SK-MEL-5 (cell line): ENCODE results near the gene C16orf54. TPM values are rescaled to one million over a fixed set of nuclear protein-coding genes. Genes with fewer than 3 reads are reported as not detected.
A peak's percentile ranks its signal among the peaks of the same experiment; 100 is the strongest.
"Not testable (repeated sequence)": the region's sequence is repeated elsewhere in the genome, so short reads cannot be mapped to it uniquely, and the experiment has no call there.

Source experiments
- DNase-seq: peaks from one replicate; pipeline ENCODE4 v3.0.0-alpha.2; 2016; ENCODE audit warnings: low read depth, low spot score
- in situ Hi-C: cut with HindIII; loops from 2 replicates; pipeline ENCODE4 v1.10.0; 2016; ENCODE audit warnings: low sequenced_read_pairs, high pct_unique_total_duplicates, low pct_unique_long_range_greater_than_20kb
- polyA plus RNA-seq, 2 experiments: library from polyadenylated mRNA; depleted of rRNA; stranded (reverse); fragments of >200 nt; gene quantifications; 2 replicates each; pipeline ENCODE4 v1.2.3, GENCODE V29; 2015
- total RNA-seq: library from RNA; depleted of rRNA; stranded (reverse); fragments of >200 nt; shearing (Covaris generic); gene quantifications from 2 replicates; pipeline ENCODE4 v1.2.3, GENCODE V29; 2014; rRNA removed

C16orf54 gene, protein sequence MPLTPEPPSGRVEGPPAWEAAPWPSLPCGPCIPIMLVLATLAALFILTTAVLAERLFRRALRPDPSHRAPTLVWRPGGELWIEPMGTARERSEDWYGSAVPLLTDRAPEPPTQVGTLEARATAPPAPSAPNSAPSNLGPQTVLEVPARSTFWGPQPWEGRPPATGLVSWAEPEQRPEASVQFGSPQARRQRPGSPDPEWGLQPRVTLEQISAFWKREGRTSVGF
- not detected in 2 replicates for total RNA-seq
- polyA plus RNA-seq (2015; cell fraction: cytosol; rRNA removed) = not detected in 2 replicates
- not detected in 2 replicates for polyA plus RNA-seq (2015; cell fraction: nucleus; rRNA removed)

GRCh38 chr16:29745853-29746345, at the start of gene C16orf54:
Gene C16orf54, minus strand, starts transcription at chr16:29745990. Its CDS starts 1,039 bp downstream, at chr16:29744951.
- DNase-seq = no peak
- in situ Hi-C loops = no loop called here

- in situ Hi-C loops = no loop called here
- DNase-seq = no peak
These were observed 48.5 kb upstream of the C16orf54 start for GRCh38 chr16:29794231-29794710.

DNA sequence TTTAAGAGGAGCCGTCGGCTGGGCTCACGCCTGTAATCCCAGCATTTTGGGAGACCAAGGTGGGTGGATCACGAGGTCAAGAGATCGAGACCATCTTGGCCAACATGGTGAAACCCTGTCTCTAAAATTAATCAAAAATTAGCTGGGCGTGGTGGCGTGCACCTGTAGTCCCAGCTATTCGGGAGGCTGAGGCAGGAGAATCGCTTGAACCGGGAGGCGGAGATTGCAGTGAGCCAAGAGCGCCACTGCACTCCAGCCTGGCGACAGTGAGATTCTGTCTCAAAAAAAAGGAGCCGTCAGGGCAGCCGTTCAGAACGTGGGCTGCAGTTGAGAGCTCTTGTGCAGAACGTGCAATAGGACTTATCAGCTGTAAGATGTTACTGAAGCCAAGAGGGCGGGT, 47.4 kb upstream of the C16orf54 start:
- in situ Hi-C loops, DNase-seq: not testable (repeated sequence)

DNA sequence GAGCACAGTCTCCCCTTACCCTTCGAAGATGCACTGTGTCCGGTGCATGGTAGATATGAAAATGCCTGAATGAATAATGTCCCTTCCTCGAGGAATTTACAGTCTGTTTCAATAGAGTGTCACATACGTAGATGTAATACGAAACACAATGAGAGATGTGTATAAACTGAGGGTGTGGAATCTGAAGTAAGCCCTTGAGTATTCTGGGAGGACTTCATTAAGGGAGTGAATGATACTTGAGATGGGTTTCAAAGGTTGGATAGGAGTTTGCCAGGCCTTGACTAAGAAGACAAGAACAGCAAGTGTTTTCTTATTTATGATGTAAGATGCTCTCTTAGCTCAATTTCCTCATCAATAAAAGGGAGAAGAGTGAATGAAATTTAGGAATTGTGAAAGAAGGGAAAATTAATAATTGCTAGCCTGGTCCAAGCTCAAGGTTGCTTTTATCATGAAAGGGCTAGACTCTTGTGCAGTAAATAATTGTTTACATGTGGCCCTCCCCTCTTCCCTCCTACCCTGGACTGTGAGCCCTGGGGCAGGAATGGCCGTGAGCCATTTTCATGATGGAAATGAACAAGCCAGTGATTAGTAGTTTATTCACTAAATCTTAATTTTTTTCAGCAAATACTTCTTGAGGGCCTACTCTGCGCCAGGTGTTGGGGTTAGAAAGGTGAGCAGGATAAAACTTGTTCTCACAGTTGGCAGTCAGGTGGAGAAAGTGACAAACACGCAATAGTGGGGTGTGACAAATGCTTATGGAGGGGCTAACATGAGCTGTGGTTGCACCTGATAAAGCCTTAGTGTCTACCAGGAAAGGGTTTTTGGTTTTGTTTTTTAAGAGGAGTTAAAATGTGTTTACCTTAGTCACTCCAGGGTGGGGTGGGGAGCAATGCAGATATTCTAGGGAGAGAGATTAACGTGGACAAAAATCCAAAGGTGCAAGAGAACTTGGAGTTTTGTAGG, 46.3 kb upstream of the C16orf54 start:
- in situ Hi-C loops = no loop called here
- DNase-seq = peak; percentile 35

- in situ Hi-C loops = no loop called here
- DNase-seq = no peak
These were observed 45.4 kb upstream of the C16orf54 start for GRCh38 chr16:29790949-29791844.

DNA sequence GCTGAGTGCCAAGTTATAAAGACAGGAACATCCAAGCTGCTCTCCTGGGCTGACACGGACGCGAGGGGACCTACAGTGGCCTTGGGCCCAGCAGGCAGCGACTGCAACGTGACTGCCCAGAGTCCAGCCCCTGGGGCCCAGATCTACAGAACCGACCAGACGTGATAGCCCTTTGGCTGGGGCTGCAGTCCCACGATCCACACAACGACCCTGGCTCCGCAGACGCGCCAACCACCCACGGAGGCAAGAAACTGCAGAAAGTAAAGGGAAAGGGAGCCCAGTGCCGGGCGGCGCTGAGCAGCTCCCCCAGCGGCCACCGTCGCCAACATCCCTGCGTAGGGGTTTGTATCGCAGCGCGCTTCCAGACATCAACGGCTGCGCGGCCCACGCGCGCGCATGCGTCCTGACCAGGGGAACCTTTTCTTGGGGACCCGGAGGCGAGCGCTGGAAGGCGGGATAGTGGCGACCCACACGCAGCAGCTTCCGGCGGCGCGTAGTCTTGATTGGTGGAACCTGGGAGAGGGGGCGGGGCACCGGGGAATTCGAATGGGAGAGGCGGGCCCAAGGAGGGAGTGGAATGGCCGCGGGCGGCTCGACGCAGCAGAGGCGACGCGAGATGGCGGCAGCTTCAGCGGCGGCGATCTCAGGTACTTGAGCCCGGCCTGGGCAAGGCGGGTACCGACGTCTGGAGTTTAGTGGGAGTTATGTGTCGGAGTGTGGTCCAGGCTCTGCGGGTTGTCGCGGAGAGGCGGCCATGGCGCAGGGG, 44.6 kb upstream of the C16orf54 start, which contains the start of gene KIF22:
KIF22 (plus strand) TSS at position 569 of the 766 bp plus-strand sequence; CDS start at position 578, 9 bp downstream.
- DNase-seq = peak; percentile 96
- in situ Hi-C loops = no loop called here

GRCh38 chr16:29789775-29790182, 44.0 kb upstream of the C16orf54 start:
- in situ Hi-C loops = no loop called here
- DNase-seq = peak; percentile 10

DNA sequence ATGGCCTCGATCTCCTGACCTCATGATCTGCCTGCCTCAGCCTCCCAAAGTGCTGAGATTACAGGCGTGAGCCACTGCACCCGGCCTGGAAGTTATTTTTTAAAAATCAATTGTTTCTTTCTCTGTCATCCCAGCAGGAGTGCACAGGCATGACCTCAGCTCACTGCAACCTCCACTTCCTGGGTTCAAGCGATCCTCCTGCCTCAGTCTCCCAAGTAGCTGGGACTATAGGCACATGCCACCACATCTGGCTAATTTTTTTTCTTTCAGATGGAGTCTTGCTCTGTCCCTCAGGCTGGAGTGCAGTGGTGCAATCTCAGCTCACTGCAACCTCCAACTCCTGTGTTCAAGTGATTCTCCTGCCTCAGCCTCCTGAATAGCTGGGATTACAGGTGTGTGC, 41.4 kb upstream of the C16orf54 start:
- in situ Hi-C loops = not testable (repeated sequence)

GRCh38 chr16:29784901-29785500, 39.2 kb upstream of the C16orf54 start:
- in situ Hi-C loops = no loop called here
- DNase-seq = no peak

More for the DNA sequence above, 41.4 kb upstream of the C16orf54 start:
- DNase-seq = not testable (repeated sequence)

DNA sequence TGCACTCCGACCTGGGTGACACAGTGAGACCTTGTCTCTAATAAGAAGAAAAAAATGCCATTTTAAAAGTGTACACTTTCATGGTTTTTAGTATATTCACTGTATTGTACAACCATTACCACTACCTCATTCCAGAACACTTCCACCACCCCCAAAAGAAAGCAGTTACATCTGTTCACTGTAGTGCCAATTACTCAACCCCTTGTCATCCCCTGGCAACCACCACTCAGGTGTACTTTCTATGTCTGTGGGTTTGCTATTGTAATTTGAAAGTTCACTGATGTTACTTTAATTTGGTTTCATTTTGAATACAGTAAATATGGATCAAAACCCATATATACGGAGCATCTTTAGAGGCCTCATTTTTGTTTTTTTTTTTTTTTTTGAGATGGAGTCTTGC, 38.4 kb upstream of the C16orf54 start:
- DNase-seq = no peak
- in situ Hi-C loops = no loop called here

- DNase-seq, in situ Hi-C loops: not testable (repeated sequence)
These were observed 37.5 kb upstream of the C16orf54 start for GRCh38 chr16:29783094-29783953.

GRCh38 chr16:29779474-29779873, 33.7 kb upstream of the C16orf54 start:
- no peak for DNase-seq
- in situ Hi-C loops = no loop called here

- no peak for DNase-seq
- in situ Hi-C loops = no loop called here
These were observed 32.0 kb upstream of the C16orf54 start, which contains the start of gene ZG16 for GRCh38 chr16:29777576-29778350. Gene ZG16, plus strand, starts transcription at chr16:29778256. Its CDS starts 1,011 bp downstream, at chr16:29779267.

DNA sequence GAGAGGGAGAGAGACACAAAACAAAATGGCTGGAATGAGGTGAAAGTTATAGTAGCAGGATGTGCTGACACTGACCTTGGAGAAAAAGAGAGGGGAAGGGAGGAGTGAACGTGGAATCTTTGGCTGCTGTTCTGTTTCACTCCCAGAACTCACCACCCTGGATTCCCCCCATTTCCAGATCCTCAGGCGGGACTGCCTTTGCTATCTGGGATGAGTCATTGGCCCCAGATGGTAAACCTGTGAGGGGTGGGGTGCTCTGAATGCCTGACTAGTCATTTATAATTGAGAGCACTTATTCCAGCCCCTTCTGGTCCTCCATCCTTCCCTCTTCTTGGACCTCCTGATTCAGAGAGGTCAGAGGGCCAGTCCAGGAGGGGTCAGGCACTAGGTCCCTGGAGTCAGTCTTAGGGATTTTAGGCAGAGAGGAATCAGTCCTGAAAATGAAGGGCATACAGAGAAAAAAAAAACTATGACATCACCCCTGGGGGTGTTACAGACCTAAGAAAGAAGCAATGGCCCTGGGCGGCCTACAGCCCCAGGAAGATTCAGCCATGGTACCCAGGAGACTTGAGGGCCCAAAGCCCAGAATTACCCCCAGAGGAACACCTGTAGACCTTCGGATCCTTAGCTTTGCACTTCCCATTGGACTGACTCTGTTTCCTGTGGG, 30.1 kb upstream of the C16orf54 start:
- DNase-seq = no peak
- in situ Hi-C loops = no loop called here
